Activated CD4-positive, alpha-beta T cell treated with anti-CD3 and anti-CD28 coated beads for 36 hours (primary cell): ENCODE data around the gene LIN37. TPM values are rescaled to one million over a fixed set of nuclear protein-coding genes. Genes with fewer than 3 reads are reported as not detected.

Source experiments
- ATAC-seq: fragments of 200-7000 bp; cut with Tn5 transposase; one replicate; pipeline ENCODE4 v1.10.0; 2021; ENCODE audit warnings: mild to moderate bottlenecking, moderate library complexity
- CTCF ChIA-PET: fragments of 350-600 bp; sonication (Branson Sonifier 250); formaldehyde crosslinking; loops from one replicate; lab custom pipeline; 2021; ENCODE audit warnings: antibody characterized with exemption; lab: Charles Lee
- POLR2A ChIA-PET: fragments of 350-600 bp; sonication (Branson Sonifier 250); formaldehyde crosslinking; loops from one replicate; lab custom pipeline; 2021; ENCODE audit warnings: antibody characterized with exemption, inconsistent platforms; lab: Charles Lee
- DNase-seq: peaks from one replicate; pipeline ENCODE4 v3.0.0-alpha.2; 2020
- H3K27ac Mint-ChIP-seq: one replicate; pipeline ENCODE4 v1.8.0; 2021; ENCODE audit warnings: mixed read lengths
- H3K27me3 Mint-ChIP-seq: one replicate; pipeline ENCODE4 v1.8.0; 2021; ENCODE audit warnings: mixed read lengths
- H3K36me3 Mint-ChIP-seq: one replicate; pipeline ENCODE4 v1.8.0; 2021; ENCODE audit warnings: low read depth, mixed read lengths
- H3K4me1 Mint-ChIP-seq: one replicate; pipeline ENCODE4 v1.8.0; 2021; ENCODE audit warnings: mixed read lengths
- H3K4me3 Mint-ChIP-seq: one replicate; pipeline ENCODE4 v1.8.0; 2021; ENCODE audit warnings: mild to moderate bottlenecking, moderate library complexity, mixed read lengths
- H3K9me3 Mint-ChIP-seq: one replicate; pipeline ENCODE4 v1.8.0; 2021; ENCODE audit warnings: low read depth, mixed read lengths
- intact Hi-C, 2 experiments: fragments of 100-400 bp; cut with DNase I in 1 of 2; cut with micrococcal nuclease in 1 of 2; formaldehyde crosslinking; loops; one replicate each; pipeline versions ENCODE4 v1.14.2 to v1.15.1; 2022 to 2024; cut with DNase I, micrococcal nuclease
- total RNA-seq, 2 experiments: library from RNA; stranded (reverse); gene quantifications; one replicate each; pipeline ENCODE4 v1.2.3, GENCODE V29; 2021

LIN37 gene
- total RNA-seq, 2 experiments from 2014 or later = 8.4 to 12.7 TPM

DNA sequence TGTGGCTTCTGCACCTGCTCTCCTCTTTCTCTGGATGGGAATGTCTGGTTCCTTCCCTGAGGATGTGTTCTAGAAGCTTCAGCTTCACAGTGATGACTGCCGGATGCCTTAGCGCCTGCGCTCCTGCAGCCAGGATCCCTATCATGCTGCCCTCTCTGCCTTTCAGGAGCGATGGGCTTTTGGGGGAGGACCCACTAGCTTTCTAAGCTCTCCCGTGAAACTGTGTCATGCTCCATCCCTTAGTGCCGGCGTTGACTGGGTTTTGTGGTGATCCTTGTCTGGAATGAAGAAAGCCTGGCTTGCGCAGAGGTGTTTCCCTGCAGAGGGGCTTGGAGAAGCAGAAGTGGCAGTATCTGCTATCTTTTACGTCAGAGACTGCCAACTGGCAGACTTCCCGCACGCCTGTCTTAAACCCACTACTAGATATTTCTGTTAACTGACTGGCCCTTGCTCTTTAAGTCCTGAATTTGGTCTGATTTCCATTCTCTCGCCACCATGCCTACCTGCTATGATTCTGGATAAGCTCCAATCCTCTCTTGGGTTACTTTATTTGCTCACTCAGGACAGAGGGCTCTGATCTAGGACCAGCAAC is 34.4 kb upstream of the LIN37 start:
- Mint-ChIP-seq H3K9me3 (peaks cover 2% of the 10 kb centered on the region), H3K4me1 (peaks cover 45% of the 10 kb centered on the region), H3K36me3 (peaks cover 47% of the 10 kb centered on the region), H3K4me3 (peak overlapping the region; percentile 97), H3K27me3 (no peaks in the 10 kb centered on the region), H3K27ac (peak overlapping the region; percentile 100)
- intact Hi-C loops = loop anchor here (1.0 to 10.0 kb wide), 7 partner anchors 167 to 773 kb away; partner anchors contain the start of genes OVOL3 (in 1 of the 2), POLR2I (in 1 of the 2), TBCB (in 1 of the 2) and THAP8 (in 1 of the 2)
- no peak for DNase-seq
- ChIA-PET POLR2A (interaction anchor here (0.6 to 4.0 kb wide), 6 partner anchors 12 to 298 kb away, joined by 3 to 34 read pairs (median 4); partner anchors contain the start of genes HSPB6, PSENEN and U2AF1L4), CTCF (interaction anchor here (1.0 to 8.6 kb wide), 8 partner anchors 9 to 70 kb away, joined by 3 to 106 read pairs (median 6); partner anchors contain the start of genes COX6B1, LIN37, PSENEN and U2AF1L4)
- no peak for ATAC-seq

DNA sequence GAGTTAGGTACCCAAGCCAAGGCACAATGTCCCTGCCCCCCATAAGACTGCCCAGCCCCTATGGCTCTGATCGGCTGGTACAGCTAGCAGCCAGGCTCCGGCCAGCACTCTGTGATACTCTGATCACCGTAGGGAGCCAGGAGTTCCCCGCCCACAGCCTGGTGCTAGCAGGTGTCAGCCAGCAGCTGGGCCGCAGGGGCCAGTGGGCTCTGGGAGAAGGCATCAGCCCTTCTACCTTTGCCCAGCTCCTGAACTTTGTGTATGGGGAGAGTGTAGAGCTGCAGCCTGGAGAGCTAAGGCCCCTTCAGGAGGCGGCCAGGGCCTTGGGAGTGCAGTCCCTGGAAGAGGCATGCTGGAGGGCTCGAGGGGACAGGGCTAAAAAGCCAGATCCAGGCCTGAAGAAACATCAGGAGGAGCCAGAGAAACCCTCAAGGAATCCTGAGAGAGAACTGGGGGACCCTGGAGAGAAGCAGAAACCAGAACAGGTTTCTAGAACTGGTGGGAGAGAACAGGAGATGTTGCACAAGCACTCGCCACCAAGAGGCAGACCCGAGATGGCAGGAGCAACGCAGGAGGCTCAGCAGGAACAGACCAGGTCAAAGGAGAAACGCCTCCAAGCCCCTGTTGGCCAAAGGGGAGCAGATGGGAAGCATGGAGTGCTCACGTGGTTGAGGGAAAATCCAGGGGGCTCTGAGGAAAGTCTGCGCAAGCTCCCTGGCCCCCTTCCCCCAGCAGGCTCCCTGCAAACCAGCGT is 33.6 kb upstream of the LIN37 start:
- DNase-seq (peak; percentile 72), ATAC-seq (no peak)
- peaks cover 54% of the 10 kb centered on the region for H3K36me3 Mint-ChIP-seq
- ChIA-PET POLR2A (interaction anchor here (0.8 to 4.0 kb wide), 2 partner anchors 13 to 297 kb away, joined by 3 to 34 read pairs; no protein-coding TSS in a partner anchor), CTCF (interaction anchor here (1.0 to 8.6 kb wide), 7 partner anchors 10 to 70 kb away, joined by 3 to 106 read pairs (median 4); partner anchors contain the start of genes COX6B1, LIN37 and ZBTB32)
- H3K27me3 Mint-ChIP-seq = no peaks in the 10 kb centered on the region
- intact Hi-C loops = loop anchor here (1.0 to 10.0 kb wide), 5 partner anchors 167 to 773 kb away; partner anchors contain the start of genes ALKBH6 (in 1 of the 2), OVOL3 (in 1 of the 2), POLR2I (in 1 of the 2) and TBCB (in 1 of the 2)
- H3K9me3 Mint-ChIP-seq = peaks cover 2% of the 10 kb centered on the region
- H3K4me1 Mint-ChIP-seq = peaks cover 49% of the 10 kb centered on the region
- H3K4me3 Mint-ChIP-seq = peak overlapping the region; percentile 97
- H3K27ac Mint-ChIP-seq = peak overlapping the region; percentile 100

DNA sequence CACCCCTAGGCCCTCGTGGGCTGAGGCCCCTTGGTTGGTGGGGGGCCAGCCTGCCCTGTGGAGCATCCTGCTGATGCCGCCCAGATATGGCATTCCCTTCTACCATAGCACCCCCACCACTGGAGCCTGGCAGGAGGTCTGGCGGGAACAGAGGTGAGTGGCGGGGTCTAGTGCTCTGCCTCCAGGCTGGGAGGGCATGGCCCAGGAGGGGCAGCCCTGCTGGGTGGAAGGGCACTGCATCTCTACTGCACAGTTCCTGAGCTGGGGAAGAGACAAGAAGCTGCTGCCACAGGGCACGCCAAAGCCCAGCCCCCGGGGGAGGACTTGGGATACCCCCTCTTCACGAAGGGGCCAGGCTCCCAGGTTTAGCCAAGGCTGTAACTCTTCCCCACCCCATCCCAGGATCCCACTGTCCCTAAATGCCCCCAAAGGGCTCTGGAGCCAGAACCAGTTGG is 33.0 kb upstream of the LIN37 start:
- intact Hi-C loops = loop anchor here (1.0 to 10.0 kb wide), 3 partner anchors 184 to 399 kb away; partner anchors contain the start of genes ALKBH6 (in 1 of the 2), OVOL3 (in 1 of the 2), POLR2I (in 1 of the 2) and TBCB (in 1 of the 2)
- ChIA-PET POLR2A (interaction anchor here (0.7 kb wide), 1 partner anchor 13 kb away, joined by 4 read pairs; no protein-coding TSS in a partner anchor), CTCF (interaction anchor here (0.7 to 8.6 kb wide), 4 partner anchors 13 to 1759 kb away, joined by 3 to 106 read pairs (median 24); no protein-coding TSS in a partner anchor)
- DNase-seq (peak; percentile 47), ATAC-seq (no peak)
- Mint-ChIP-seq H3K36me3 (peaks cover 56% of the 10 kb centered on the region), H3K4me3 (peak overlapping the region; percentile 97), H3K9me3 (peaks cover 2% of the 10 kb centered on the region), H3K4me1 (peaks cover 49% of the 10 kb centered on the region), H3K27me3 (no peaks in the 10 kb centered on the region), H3K27ac (peak overlapping the region; percentile 90)

DNA sequence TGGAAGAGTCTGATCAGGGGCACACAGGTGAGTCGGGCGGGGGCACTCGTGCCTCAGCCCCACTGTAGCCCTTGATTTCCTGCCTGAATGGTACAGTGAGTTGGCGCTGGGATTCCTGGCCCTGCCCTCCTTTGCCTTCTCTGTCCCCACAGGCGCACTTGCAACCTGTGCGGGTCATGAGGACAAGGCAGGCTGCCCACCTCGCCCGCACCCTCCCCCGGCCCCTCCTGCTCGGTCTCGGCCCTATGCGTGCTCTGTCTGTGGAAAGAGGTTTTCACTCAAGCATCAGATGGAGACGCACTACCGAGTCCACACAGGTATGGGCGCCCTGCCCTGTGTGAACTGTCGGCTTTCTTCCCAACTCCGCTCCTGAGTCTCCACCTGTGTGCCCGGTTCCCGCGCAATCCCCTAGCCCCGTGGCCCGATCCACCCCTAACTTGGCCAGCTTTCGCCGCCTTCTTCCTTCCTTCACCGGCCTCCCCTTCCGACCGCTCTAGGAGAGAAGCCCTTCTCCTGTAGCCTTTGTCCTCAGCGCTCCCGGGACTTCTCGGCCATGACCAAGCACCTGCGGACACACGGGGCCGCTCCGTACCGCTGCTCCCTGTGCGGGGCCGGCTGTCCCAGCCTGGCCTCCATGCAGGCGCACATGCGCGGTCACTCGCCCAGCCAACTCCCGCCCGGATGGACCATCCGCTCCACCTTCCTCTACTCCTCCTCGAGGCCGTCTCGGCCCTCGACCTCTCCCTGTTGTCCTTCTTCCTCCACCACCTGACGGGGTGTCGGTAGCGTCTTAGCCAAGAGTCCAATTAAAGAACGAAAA is 32.2 kb upstream of the LIN37 start:
- H3K36me3 Mint-ChIP-seq = peaks cover 57% of the 10 kb centered on the region
- ATAC-seq (no peak), DNase-seq (peak; percentile 61)
- peaks cover 2% of the 10 kb centered on the region for H3K9me3 Mint-ChIP-seq
- H3K27me3 Mint-ChIP-seq = no peaks in the 10 kb centered on the region
- peak overlapping the region; percentile 97 for H3K4me3 Mint-ChIP-seq
- peak overlapping the region; percentile 90 for H3K27ac Mint-ChIP-seq
- POLR2A ChIA-PET = interaction anchor here (0.7 kb wide), 1 partner anchor 14 kb away, joined by 4 read pairs; no protein-coding TSS in a partner anchor
- intact Hi-C loops = loop anchor here (1.0 to 10.0 kb wide), 4 partner anchors 13 to 399 kb away; partner anchors contain the start of genes ALKBH6 (in 1 of the 2), OVOL3 (in 1 of the 2), POLR2I (in 1 of the 2) and TBCB (in 1 of the 2)
- CTCF ChIA-PET = interaction anchor here (0.7 to 8.6 kb wide), 3 partner anchors 20 to 1758 kb away, joined by 3 to 106 read pairs (median 3); no protein-coding TSS in a partner anchor
- peaks cover 43% of the 10 kb centered on the region for H3K4me1 Mint-ChIP-seq

DNA sequence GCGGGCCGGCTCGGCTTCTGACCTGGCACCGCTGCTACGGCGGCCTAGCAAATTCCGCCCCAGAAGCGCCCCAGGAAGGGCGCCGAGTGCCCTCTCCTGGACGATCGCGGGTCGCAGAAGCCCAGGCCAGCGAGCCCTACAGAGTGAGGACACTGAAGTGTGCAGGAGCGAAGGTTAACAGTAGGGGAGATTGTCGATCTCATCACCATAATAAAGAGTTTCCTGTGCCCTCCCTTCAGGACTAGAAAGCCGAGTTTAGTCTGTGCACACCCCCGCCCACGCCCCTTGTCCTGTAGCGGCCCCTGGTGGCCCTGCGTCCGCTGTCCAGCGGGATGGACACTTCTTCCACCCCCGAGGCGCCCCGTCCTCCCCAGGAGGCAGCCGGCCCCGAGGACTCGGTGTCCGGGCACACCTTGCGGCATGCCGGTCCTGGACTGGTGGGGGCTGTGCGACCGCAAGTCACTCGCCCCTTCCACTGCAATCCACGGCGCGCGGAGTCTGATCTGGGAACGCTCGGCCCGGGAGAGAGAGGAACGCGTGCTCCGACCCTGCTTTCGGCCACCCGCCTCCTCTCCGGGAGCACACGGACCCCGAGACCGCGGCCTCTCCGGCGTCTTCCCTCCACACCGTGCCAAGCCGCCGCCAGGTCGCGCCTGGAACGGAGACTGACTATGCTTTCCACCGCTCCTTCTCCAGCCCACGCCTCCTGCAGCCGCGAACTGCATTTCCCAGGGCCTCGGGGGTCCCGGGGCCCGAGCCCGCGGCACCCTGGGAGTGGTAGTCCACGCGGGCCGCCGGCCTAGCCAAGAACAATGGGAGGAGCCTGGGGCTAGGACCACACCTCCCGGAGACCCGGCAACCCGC is 31.3 kb upstream of the LIN37 start:
- Mint-ChIP-seq H3K4me3 (peak overlapping the region; percentile 97), H3K36me3 (peaks cover 61% of the 10 kb centered on the region), H3K4me1 (peaks cover 41% of the 10 kb centered on the region), H3K27me3 (no peaks in the 10 kb centered on the region), H3K27ac (peak overlapping the region; percentile 90), H3K9me3 (no peaks in the 10 kb centered on the region)
- intact Hi-C loops = loop anchor here (1.0 to 10.0 kb wide), 21 partner anchors 14 to 398 kb away; partner anchors contain the start of genes PROSER3 (in 2 of the 2), TBCB (in 2 of the 2), ALKBH6 (in 1 of the 2) and ARHGAP33 (in 1 of the 2)
- ATAC-seq (peak; percentile 61), DNase-seq (peak; percentile 98)
- ChIA-PET POLR2A (no interaction called here), CTCF (interaction anchor here (8.6 kb wide), 1 partner anchor 21 kb away, joined by 106 read pairs; no protein-coding TSS in a partner anchor)

DNA sequence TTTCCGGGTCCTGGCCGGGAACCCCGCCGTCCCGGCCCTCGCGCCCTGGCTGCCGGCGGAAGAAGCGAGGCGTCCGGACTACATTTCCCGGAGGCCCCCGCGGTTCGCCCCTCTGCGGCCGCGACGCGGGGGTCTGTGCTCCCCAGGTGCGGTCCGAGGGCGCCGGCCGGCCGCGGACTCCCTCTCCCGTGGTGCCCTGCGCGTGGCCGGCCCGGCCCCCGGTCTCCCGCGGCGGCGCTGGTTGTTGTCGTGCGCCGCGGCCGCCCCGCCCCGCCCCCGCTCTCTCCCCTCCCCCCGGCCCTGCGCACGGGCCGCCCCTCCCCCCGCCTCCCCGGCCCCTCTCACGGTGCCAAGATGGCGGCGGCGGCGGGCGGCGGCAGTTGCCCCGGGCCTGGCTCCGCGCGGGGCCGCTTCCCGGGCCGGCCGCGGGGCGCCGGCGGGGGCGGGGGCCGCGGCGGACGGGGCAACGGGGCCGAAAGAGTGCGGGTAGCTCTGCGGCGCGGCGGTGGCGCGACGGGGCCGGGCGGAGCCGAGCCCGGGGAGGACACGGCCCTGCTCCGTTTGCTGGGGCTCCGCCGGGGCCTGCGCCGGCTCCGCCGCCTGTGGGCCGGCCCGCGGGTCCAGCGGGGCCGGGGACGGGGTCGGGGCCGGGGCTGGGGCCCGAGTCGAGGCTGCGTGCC is 30.6 kb upstream of the LIN37 start, which contains the start of gene KMT2B:
KMT2B (plus strand) TSS at position 339 of the 680 bp plus-strand sequence; CDS start at position 355, 16 bp downstream.
- ChIA-PET POLR2A (interaction anchor here (0.6 to 1.5 kb wide), 6 partner anchors 10 to 44 kb away, joined by 3 to 10 read pairs (median 4); partner anchors contain the start of genes IGFLR1, LIN37 and U2AF1L4), CTCF (interaction anchor here (0.7 to 1.5 kb wide), 4 partner anchors 16 to 23 kb away, joined by 3 to 8 read pairs (median 4); no protein-coding TSS in a partner anchor)
- Mint-ChIP-seq H3K4me1 (peaks cover 33% of the 10 kb centered on the region), H3K4me3 (peak within 1 kb of the TSS; percentile 97), H3K27ac (peak within 1 kb of the TSS; percentile 92), H3K9me3 (no peaks in the 10 kb centered on the region), H3K36me3 (peaks cover 66% of the 10 kb centered on the region), H3K27me3 (no peaks in the 10 kb centered on the region)
- intact Hi-C loops = loop anchor here (1.0 to 10.0 kb wide), 21 partner anchors 15 to 397 kb away; partner anchors contain the start of genes PROSER3 (in 2 of the 2), TBCB (in 2 of the 2), ALKBH6 (in 1 of the 2) and ARHGAP33 (in 1 of the 2)
- DNase-seq (no peak), ATAC-seq (peak; percentile 0)

DNA sequence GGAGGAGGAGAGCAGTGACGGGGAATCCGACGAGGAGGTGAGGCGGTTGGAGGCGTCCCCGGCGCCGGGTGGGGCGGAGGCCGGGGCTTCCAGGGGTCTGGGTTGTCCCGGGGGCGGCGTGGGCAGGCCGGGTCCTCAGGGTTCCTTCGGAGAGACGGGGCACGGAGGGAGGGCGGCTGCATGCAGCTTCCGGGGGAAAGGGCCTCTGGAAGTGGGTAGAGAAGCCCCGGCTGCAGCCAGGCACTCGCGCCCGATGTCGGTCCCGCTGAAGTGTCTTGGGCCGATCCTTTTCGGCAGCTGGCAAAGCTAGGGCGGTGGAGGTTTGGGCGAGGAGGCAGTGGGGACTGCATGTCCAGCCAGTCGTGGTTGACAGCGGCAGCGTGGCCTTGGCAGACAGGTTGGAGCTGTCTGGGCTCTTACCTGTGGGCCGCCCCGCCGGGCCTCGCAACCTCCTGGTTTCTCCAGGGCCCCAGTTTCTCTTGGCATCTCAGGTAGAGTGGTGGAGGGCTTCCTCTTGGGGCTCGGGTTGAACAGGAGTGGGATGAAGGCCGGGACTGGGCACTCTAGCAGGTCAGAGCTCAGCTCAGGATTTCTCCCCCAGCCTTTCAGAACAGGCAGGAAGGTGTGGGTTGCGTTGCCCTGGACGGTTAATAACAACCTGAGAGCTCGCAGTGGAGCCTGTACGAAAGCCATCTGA is 29.9 kb upstream of the LIN37 start:
- peak overlapping the region; percentile 88 for H3K4me3 Mint-ChIP-seq
- ATAC-seq (peak; percentile 1), DNase-seq (peak; percentile 81)
- intact Hi-C loops = loop anchor here (5.0 to 10.0 kb wide), 2 partner anchors 294 to 396 kb away; partner anchors contain the start of genes ALKBH6 (in 1 of the 2), OVOL3 (in 1 of the 2), POLR2I (in 1 of the 2) and TBCB (in 1 of the 2)
- CTCF ChIA-PET = interaction anchor here (0.5 to 1.5 kb wide), 5 partner anchors 16 to 278 kb away, joined by 3 to 8 read pairs (median 4); no protein-coding TSS in a partner anchor
- peak overlapping the region; percentile 92 for H3K27ac Mint-ChIP-seq
- POLR2A ChIA-PET = interaction anchor here (0.6 to 1.5 kb wide), 8 partner anchors 9 to 45 kb away, joined by 3 to 10 read pairs (median 4); partner anchors contain the start of genes IGFLR1, LIN37 and U2AF1L4
- H3K9me3 Mint-ChIP-seq = no peaks in the 10 kb centered on the region
- no peaks in the 10 kb centered on the region for H3K27me3 Mint-ChIP-seq
- peaks cover 30% of the 10 kb centered on the region for H3K4me1 Mint-ChIP-seq
- peaks cover 68% of the 10 kb centered on the region for H3K36me3 Mint-ChIP-seq
